Activated naive CD8-positive, alpha-beta T cell treated with anti-CD3 and anti-CD28 coated beads, Interleukin-2, amount 10 ng/mL, durations not matched to agents 7 days and 5 days (primary cell): Measurements from ENCODE around the gene ABCA13. TPM values are rescaled to one million over a fixed set of nuclear protein-coding genes. Genes with fewer than 3 reads are reported as not detected.

Experiments used
- ATAC-seq: fragments of 150-1000 bp; cut with Tn5 transposase; one replicate; pipeline ENCODE4 v1.10.0; 2021; ENCODE audit warnings: low read depth, moderate library complexity
- POLR2A ChIA-PET: fragments of 350-600 bp; sonication (Branson Sonifier 250); formaldehyde crosslinking; loops from one replicate; lab custom pipeline; 2021; ENCODE audit warnings: antibody characterized with exemption; lab: Charles Lee
- DNase-seq: peaks from one replicate; pipeline ENCODE4 v3.0.0; 2021
- H3K27ac Mint-ChIP-seq: one replicate; pipeline ENCODE4 v1.8.0; 2022; ENCODE audit warnings: mild to moderate bottlenecking, mixed read lengths
- H3K27me3 Mint-ChIP-seq: one replicate; pipeline ENCODE4 v1.8.0; 2022; ENCODE audit warnings: mild to moderate bottlenecking, moderate library complexity, mixed read lengths
- H3K36me3 Mint-ChIP-seq: one replicate; pipeline ENCODE4 v1.8.0; 2021; ENCODE audit warnings: mild to moderate bottlenecking, mixed read lengths
- H3K4me1 Mint-ChIP-seq: one replicate; pipeline ENCODE4 v1.8.0; 2021; ENCODE audit warnings: mixed read lengths
- H3K4me3 Mint-ChIP-seq: one replicate; pipeline ENCODE4 v1.8.0; 2022; ENCODE audit warnings: mild to moderate bottlenecking, moderate library complexity, mixed read lengths
- H3K9me3 Mint-ChIP-seq: one replicate; pipeline ENCODE4 v1.8.0; 2021; ENCODE audit warnings: mixed read lengths
- total RNA-seq, 2 experiments: library from RNA; stranded (reverse); gene quantifications; one replicate each; pipeline ENCODE4 v1.2.3, GENCODE V29; 2021

The ABCA13 gene
- total RNA-seq, 2 experiments from 2014 or later = 0.06 to 0.17 TPM

GRCh38 chr7:48304641-48305040, 133.4 kb downstream of the ABCA13 start:
- Mint-ChIP-seq H3K9me3 (no peaks in the 10 kb centered on the region), H3K36me3 (no peaks in the 10 kb centered on the region), H3K4me1 (peaks cover 1% of the 10 kb centered on the region), H3K4me3 (no peak overlapping the region), H3K27me3 (no peaks in the 10 kb centered on the region), H3K27ac (no peak overlapping the region)
- ATAC-seq (no peak), DNase-seq (no peak)
- POLR2A ChIA-PET = no interaction called here

DNA sequence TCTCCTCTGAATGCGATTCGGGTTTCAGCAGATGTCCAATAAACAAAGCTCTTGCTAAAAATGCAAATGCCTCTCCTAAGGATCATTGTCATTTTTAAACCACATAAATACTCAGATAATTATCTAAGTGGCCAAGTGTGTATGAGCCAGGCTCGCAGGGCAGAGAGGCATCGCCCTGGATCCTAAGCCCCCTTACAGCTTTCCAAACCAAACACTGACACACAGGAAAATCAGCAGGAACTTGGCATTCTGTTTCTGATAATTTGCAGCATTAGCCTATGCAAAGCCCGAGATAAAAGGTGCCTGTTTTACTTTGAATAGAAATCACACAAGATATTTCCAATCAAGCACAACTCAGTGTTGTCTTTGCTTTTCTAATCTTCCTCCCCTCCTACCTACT, 134.4 kb downstream of the ABCA13 start:
- ATAC-seq = no peak
- POLR2A ChIA-PET = no interaction called here
- DNase-seq = no peak
- no peaks in the 10 kb centered on the region for H3K9me3 Mint-ChIP-seq
- no peaks in the 10 kb centered on the region for H3K4me1 Mint-ChIP-seq
- H3K27ac Mint-ChIP-seq = no peak overlapping the region
- H3K27me3 Mint-ChIP-seq = no peaks in the 10 kb centered on the region
- no peaks in the 10 kb centered on the region for H3K36me3 Mint-ChIP-seq
- H3K4me3 Mint-ChIP-seq = no peak overlapping the region

- Mint-ChIP-seq H3K36me3 (no peaks in the 10 kb centered on the region), H3K27ac (no peak overlapping the region), H3K9me3 (no peaks in the 10 kb centered on the region), H3K4me1 (no peaks in the 10 kb centered on the region), H3K4me3 (no peak overlapping the region), H3K27me3 (no peaks in the 10 kb centered on the region)
- POLR2A ChIA-PET = no interaction called here
- DNase-seq (no peak), ATAC-seq (no peak)
These were observed 135.9 kb downstream of the ABCA13 start for GRCh38 chr7:48307041-48307714.

- no peak overlapping the region for H3K27ac Mint-ChIP-seq
- no peaks in the 10 kb centered on the region for H3K9me3 Mint-ChIP-seq
- POLR2A ChIA-PET = no interaction called here
- ATAC-seq (no peak), DNase-seq (no peak)
- H3K4me1 Mint-ChIP-seq = no peaks in the 10 kb centered on the region
- no peak overlapping the region for H3K4me3 Mint-ChIP-seq
- H3K36me3 Mint-ChIP-seq = no peaks in the 10 kb centered on the region
- no peaks in the 10 kb centered on the region for H3K27me3 Mint-ChIP-seq
These were observed 138.5 kb downstream of the ABCA13 start for GRCh38 chr7:48309720-48310119.

DNA sequence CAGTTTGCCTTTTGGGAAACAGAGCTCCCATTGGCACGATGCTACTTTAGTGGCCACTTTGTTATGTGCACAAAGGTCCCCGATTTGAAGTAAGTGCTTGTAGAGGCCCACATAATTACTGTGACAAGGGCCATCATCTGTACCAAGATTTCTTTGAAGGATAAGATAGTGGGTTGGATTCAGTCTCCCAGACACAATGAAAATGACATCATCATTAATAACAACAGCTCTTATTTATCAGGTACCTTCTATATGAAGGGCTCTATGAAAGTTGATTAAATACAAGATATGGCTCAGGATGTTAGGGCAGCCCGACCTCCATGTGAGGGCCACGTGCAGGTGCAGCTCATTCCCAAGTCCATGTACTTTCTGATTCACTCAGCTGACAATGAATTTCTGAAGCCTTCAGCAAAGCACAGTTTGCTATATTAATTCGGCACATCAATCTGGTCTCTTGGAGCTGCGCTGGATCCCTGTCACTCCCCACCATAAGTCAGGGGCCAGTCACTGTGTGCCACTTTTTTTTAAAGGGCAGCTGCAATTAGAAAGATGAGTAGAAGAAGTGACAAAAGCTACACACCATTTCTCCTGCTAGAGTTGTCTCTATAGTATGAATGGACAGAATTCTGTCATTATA, 140.3 kb downstream of the ABCA13 start:
- Mint-ChIP-seq H3K4me3 (no peak overlapping the region), H3K27ac (no peak overlapping the region), H3K27me3 (no peaks in the 10 kb centered on the region), H3K4me1 (no peaks in the 10 kb centered on the region), H3K9me3 (no peaks in the 10 kb centered on the region), H3K36me3 (no peaks in the 10 kb centered on the region)
- ATAC-seq = no peak
- POLR2A ChIA-PET = no interaction called here
- no peak for DNase-seq

DNA sequence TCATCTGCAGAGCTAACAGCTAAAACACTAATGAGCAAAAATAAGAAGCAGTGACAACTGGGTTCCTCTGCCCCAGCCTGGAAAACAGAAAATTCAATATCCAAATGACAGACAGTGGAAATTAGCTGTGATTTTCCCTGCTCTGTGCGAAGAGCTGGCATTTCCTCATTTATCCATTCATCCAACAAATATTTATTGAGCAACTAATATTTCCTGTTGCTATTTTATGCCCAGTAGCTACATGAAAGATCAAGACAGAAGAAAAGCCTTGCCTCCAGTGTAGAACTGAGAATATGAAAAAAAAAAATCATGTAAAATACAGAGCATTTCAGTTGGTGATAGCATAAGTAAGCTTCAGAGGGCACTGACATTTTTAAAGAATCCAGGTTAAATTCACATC, 140.9 kb downstream of the ABCA13 start:
- DNase-seq (no peak), ATAC-seq (no peak)
- POLR2A ChIA-PET = no interaction called here
- H3K4me1 Mint-ChIP-seq = no peaks in the 10 kb centered on the region
- H3K9me3 Mint-ChIP-seq = no peaks in the 10 kb centered on the region
- no peak overlapping the region for H3K27ac Mint-ChIP-seq
- H3K36me3 Mint-ChIP-seq = no peaks in the 10 kb centered on the region
- H3K4me3 Mint-ChIP-seq = no peak overlapping the region
- H3K27me3 Mint-ChIP-seq = no peaks in the 10 kb centered on the region

GRCh38 chr7:48316768-48317167, 145.5 kb downstream of the ABCA13 start:
- H3K4me1 Mint-ChIP-seq = no peaks in the 10 kb centered on the region
- POLR2A ChIA-PET = no interaction called here
- DNase-seq (no peak), ATAC-seq (no peak)
- H3K36me3 Mint-ChIP-seq = no peaks in the 10 kb centered on the region
- H3K27ac Mint-ChIP-seq = no peak overlapping the region
- H3K9me3 Mint-ChIP-seq = no peaks in the 10 kb centered on the region
- H3K27me3 Mint-ChIP-seq = no peaks in the 10 kb centered on the region
- no peak overlapping the region for H3K4me3 Mint-ChIP-seq

DNA sequence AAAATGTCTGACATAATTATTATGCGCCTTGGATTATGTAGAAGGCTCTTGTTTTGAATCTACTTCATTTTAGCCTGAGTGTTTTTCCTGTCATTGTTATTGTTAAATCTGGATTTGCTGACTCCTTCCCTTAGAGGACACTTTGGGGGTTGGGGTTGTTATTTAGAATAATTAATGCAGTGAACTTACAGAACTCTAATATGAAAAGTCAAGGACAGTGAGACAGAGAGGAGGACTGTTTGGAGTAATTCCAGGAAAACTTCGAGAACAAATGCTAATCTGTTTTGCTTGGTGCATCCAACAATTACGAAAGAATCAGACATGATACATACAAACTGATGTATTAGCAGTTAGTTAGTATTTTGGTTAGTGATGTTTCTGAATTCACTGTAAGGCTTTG, 146.1 kb downstream of the ABCA13 start:
- no peaks in the 10 kb centered on the region for H3K36me3 Mint-ChIP-seq
- POLR2A ChIA-PET = no interaction called here
- no peak overlapping the region for H3K4me3 Mint-ChIP-seq
- no peaks in the 10 kb centered on the region for H3K9me3 Mint-ChIP-seq
- H3K4me1 Mint-ChIP-seq = no peaks in the 10 kb centered on the region
- H3K27ac Mint-ChIP-seq = no peak overlapping the region
- ATAC-seq (no peak), DNase-seq (no peak)
- H3K27me3 Mint-ChIP-seq = no peaks in the 10 kb centered on the region

GRCh38 chr7:48321319-48322010, 150.2 kb downstream of the ABCA13 start:
- Mint-ChIP-seq H3K27me3 (no peaks in the 10 kb centered on the region), H3K4me1 (no peaks in the 10 kb centered on the region), H3K4me3 (no peak overlapping the region), H3K36me3 (no peaks in the 10 kb centered on the region), H3K27ac (no peak overlapping the region), H3K9me3 (peaks cover 5% of the 10 kb centered on the region)
- POLR2A ChIA-PET = no interaction called here
- no peak for DNase-seq
- ATAC-seq = no peak

DNA sequence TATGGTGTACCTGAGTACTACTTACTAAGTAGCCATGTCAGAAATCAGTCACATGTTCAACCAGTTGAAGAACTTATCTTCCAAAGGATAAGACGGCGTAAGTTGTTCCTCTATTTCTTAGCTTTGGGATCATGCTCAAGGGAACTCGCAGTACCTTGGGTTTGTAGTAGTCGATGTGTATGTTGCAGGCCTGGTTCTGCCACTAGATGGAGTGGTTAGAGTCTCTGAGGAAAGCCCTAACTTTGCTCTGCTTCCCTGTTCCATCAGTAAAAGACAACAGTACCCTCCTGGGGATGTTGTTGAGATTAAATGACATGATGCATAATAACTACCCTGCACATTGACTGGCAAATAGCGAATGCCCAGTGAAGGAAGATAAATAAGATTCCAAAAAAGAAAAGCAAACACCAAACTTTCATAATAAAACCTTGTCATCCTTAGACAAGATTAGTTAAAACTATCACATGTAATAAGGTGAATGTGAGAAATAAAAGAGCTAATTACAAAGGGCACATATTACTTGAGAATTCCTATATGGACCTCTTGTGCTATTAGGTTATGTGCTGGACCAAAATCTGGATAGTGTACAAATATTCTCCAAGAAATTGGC, 165.9 kb downstream of the ABCA13 start:
- H3K27ac Mint-ChIP-seq = no peak overlapping the region
- H3K9me3 Mint-ChIP-seq = no peaks in the 10 kb centered on the region
- ATAC-seq (no peak), DNase-seq (no peak)
- no peaks in the 10 kb centered on the region for H3K4me1 Mint-ChIP-seq
- POLR2A ChIA-PET = no interaction called here
- peaks cover 3% of the 10 kb centered on the region for H3K27me3 Mint-ChIP-seq
- H3K36me3 Mint-ChIP-seq = no peaks in the 10 kb centered on the region
- H3K4me3 Mint-ChIP-seq = no peak overlapping the region

- H3K4me1 Mint-ChIP-seq = no peaks in the 10 kb centered on the region
- POLR2A ChIA-PET = no interaction called here
- H3K36me3 Mint-ChIP-seq = no peaks in the 10 kb centered on the region
- H3K27ac Mint-ChIP-seq = no peak overlapping the region
- DNase-seq = no peak
- H3K27me3 Mint-ChIP-seq = peaks cover 3% of the 10 kb centered on the region
- no peak for ATAC-seq
- no peak overlapping the region for H3K4me3 Mint-ChIP-seq
- H3K9me3 Mint-ChIP-seq = no peaks in the 10 kb centered on the region
These were observed 166.5 kb downstream of the ABCA13 start for GRCh38 chr7:48337781-48338180.

DNA sequence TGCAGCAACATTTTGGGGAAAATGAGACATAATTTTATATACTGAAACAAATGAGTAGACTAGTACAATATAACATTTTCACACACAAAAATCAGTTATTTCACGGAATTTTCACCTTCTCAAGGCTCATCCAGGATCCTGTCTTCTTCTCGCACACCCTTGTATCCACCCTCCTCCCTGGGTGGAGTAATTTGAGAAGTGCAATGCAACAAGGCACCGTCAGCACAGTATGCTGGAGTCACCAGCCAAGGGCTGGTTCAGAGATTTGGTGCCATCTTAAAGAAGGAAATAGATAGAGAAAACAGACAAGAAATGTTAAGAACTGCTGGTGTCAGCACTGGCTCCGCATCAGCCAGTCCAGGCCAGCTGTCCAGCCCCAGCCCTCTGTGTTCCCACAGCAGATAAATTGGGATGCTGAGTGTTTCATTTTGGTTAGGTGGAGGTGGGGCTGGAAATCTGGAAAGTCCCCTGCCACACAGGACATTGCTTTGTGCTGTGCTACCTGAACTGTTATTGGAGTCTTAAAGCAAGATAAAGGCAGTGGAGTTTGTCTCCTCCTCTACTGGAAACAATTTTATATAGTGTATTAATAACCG, 176.1 kb downstream of the ABCA13 start:
- Mint-ChIP-seq H3K27ac (no peak overlapping the region), H3K36me3 (no peaks in the 10 kb centered on the region), H3K4me1 (no peaks in the 10 kb centered on the region), H3K27me3 (no peaks in the 10 kb centered on the region), H3K4me3 (no peak overlapping the region), H3K9me3 (no peaks in the 10 kb centered on the region)
- POLR2A ChIA-PET = no interaction called here
- no peak for ATAC-seq
- DNase-seq = no peak

- no peak for ATAC-seq
- H3K4me1 Mint-ChIP-seq = no peaks in the 10 kb centered on the region
These were observed 179.3 kb downstream of the ABCA13 start for GRCh38 chr7:48350515-48350914.

More at GRCh38 chr7:48350515-48350914, 179.3 kb downstream of the ABCA13 start:
- H3K27ac Mint-ChIP-seq = no peak overlapping the region
- no peak for DNase-seq
- H3K9me3 Mint-ChIP-seq = no peaks in the 10 kb centered on the region
- no peak overlapping the region for H3K4me3 Mint-ChIP-seq
- no peaks in the 10 kb centered on the region for H3K36me3 Mint-ChIP-seq
- POLR2A ChIA-PET = no interaction called here
- H3K27me3 Mint-ChIP-seq = no peaks in the 10 kb centered on the region
